Pancreas (tissue), 10 donors: Measurements from ENCODE around the gene EEF1E1. TPM values are rescaled to one million over a fixed set of nuclear protein-coding genes. Genes with fewer than 3 reads are reported as not detected.

Experiments used
- ATAC-seq, 4 donors: fragments of 200-7000 bp; cut with Tn5 transposase; one replicate each; pipeline versions ENCODE4 v1.8.0 to v1.9.1; 2020; ENCODE audit warnings: mild to moderate bottlenecking in 4 of 4, moderate library complexity in 4 of 4
- DNase-seq, 6 donors: peaks; one replicate each; pipeline ENCODE4 v3.0.0-alpha.2; 2020
- FAIRE-seq: peaks from 2 replicates; lab custom pipeline; 2012; peaks lifted over from hg19 to GRCh38; lab: Jason Lieb, UNC
- H3K27ac ChIP-seq, 4 donors: fragments of 200-600 bp; sonication (generic); 1 replicate in 3 of 4; 2 replicates in 1 of 4; pipeline versions ENCODE4 v1.5.0 to v1.8.0; 2020
- H3K27me3 ChIP-seq, 4 donors: fragments of 200-600 bp; one replicate each; pipeline ENCODE4 v1.8.0; 2021
- H3K36me3 ChIP-seq, 3 donors: fragments of 200-600 bp; sonication (generic) in 1 of 3; one replicate each; pipeline versions ENCODE4 v1.5.0 to v1.8.0; 2020 to 2021
- H3K4me1 ChIP-seq, 3 donors: fragments of 200-600 bp; one replicate each; pipeline ENCODE4 v1.8.0; 2021
- H3K4me3 ChIP-seq, 4 donors: fragments of 200-600 bp; sonication (generic) in 2 of 4; one replicate each; pipeline versions ENCODE4 v1.5.0 to v1.8.0; 2020 to 2021
- H3K9me3 ChIP-seq, 4 donors: fragments of 200-600 bp; one replicate each; pipeline ENCODE4 v1.8.0; 2021
- CTCF ChIP-seq, 4 donors: fragments of 200-600 bp; sonication (generic) in 3 of 4; IDR thresholded peaks; one replicate each; pipeline versions ENCODE4 v1.5.0 to v1.8.0; 2021; ENCODE audit warnings: antibody characterized with exemption in 4 of 4
- WGBS, 2 donors: extraction: QIAGEN DNeasy Blood & Tissue Kit; methylation state at CpG; one replicate each; pipeline ENCODE4 v1.1.7; 2013; 5-methylcytosine and 5-hydroxymethylcytosine counted together
- intact Hi-C, 3 donors: fragments of 100-400 bp; cut with DNase I; formaldehyde crosslinking; loops; one replicate each; pipeline versions ENCODE4 v1.11.1 to v1.14.2; 2022
- polyA plus RNA-seq, 2 donors: library from polyadenylated mRNA; stranded (reverse); fragments of 200-250 nt; gene quantifications; one replicate each; pipeline ENCODE4 v1.2.3, GENCODE V29; 2013
- total RNA-seq, 6 donors: library from RNA; stranded (reverse); fragmentation: NEBNext Ultra II Directional in 4 of 6; extraction: Animal tissue kit (Norgen Biotek cat#: 25700) in 4 of 6; gene quantifications; one replicate each; pipeline versions ENCODE4 v1.2.1 to v1.2.4, GENCODE V29; 2021 to 2023
- donor health status: healthy with polysubstance abuse.
- donor health status: DM: no; HTN: no; CAD: no; lungs with moderate emphysema.
- donor health status: DM: no; HTN: no; CAD: no.
- donor health status: control.
- donor health status: control.
- donor health status: Bipolar disorder and iron deficiency.
- donor health status: DM: yes; HTN: yes; CAD: no.
- donor health status: DM: no; HTN: no; CAD: no.
- donor health status: DM: no; HTN: no; CAD: no.
- donor health status: DM: yes; HTN: yes; CAD: no.

Gene EEF1E1
- total and polyA plus RNA-seq, 8 donors: 5.6 to 20.6 (median 13.0) TPM

GRCh38 chr6:8123236-8123635 is 20.9 kb upstream of the EEF1E1 start:
- no peak for ATAC-seq
- no peaks in the 10 kb centered on the region for H3K4me1 ChIP-seq
- H3K27me3 ChIP-seq: no peaks in the 10 kb centered on the region
- intact Hi-C loops: no loop called here
- FAIRE-seq: no peak
- 63% methylated on average over 5 of the region's 5 CpGs for WGBS, 2 donors
- H3K36me3 ChIP-seq: no peaks in the 10 kb centered on the region
- H3K9me3 ChIP-seq: no peaks in the 10 kb centered on the region
- H3K27ac ChIP-seq: no peak overlapping the region
- no peak overlapping the region for H3K4me3 ChIP-seq
- no peak for DNase-seq
- no peak for TF ChIP-seq CTCF (IDR thresholded peaks at IDR 0.05)

GRCh38 chr6:8114956-8115355 is 12.6 kb upstream of the EEF1E1 start:
- no peak overlapping the region for H3K27ac ChIP-seq
- TF ChIP-seq CTCF (IDR thresholded peaks at IDR 0.05): no peak
- FAIRE-seq: no peak
- no peaks in the 10 kb centered on the region for H3K36me3 ChIP-seq
- intact Hi-C loops: no loop called here
- no peaks in the 10 kb centered on the region for H3K4me1 ChIP-seq
- no peak for ATAC-seq
- no peak for DNase-seq
- H3K9me3 ChIP-seq: no peaks in the 10 kb centered on the region
- no peaks in the 10 kb centered on the region for H3K27me3 ChIP-seq
- 58 to 89% methylated on average over 4 of the region's 4 CpGs for WGBS, 2 donors
- no peak overlapping the region for H3K4me3 ChIP-seq

DNA sequence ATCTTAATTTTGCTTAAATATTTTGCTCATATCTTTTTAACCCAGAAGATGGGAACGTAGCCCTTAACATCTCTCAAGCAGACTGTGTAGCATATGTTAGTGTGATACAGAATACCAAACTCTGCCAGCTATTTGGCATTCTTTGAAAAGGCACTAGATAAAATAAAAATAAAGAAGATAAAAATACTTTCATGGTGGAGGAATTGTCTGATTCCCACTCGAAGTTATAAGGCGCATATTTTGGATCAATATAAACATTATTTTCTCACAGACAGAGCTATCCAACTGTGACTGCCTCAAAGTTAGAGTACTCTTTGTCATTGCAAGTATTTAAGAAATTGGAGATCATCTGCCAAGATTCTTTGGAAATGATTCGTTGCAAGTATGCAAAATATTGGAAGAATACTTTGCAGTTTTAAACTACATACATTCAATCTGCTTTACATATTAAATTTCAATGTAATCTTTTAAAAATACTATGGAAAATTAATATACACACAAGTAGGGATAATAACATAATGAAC is 10.8 kb upstream of the EEF1E1 start:
- WGBS, 2 donors: 43 to 64% methylated on average over 4 of the region's 4 CpGs
- no peak for ATAC-seq
- H3K4me1 ChIP-seq: no peaks in the 10 kb centered on the region
- H3K36me3 ChIP-seq: no peaks in the 10 kb centered on the region
- no peak for TF ChIP-seq CTCF (IDR thresholded peaks at IDR 0.05)
- no peak for FAIRE-seq
- H3K27me3 ChIP-seq: no peaks in the 10 kb centered on the region
- H3K4me3 ChIP-seq: no peak overlapping the region
- no peak for DNase-seq
- H3K9me3 ChIP-seq: no peaks in the 10 kb centered on the region
- H3K27ac ChIP-seq: no peak overlapping the region
- intact Hi-C loops: no loop called here

GRCh38 chr6:8110725-8111124 is 8.4 kb upstream of the EEF1E1 start:
- TF ChIP-seq CTCF (IDR thresholded peaks at IDR 0.05): no peak
- 73 to 76% methylated on average over 1 of the region's 1 CpG for WGBS, 2 donors

GRCh38 chr6:8110117-8110721 is 7.9 kb upstream of the EEF1E1 start:
- DNase-seq (no peak), FAIRE-seq (no peak), ATAC-seq (no peak)
- 77 to 78% methylated on average over 4 of the region's 4 CpGs for WGBS, 2 donors
- H3K4me1 ChIP-seq: no peaks in the 10 kb centered on the region
- no peaks in the 10 kb centered on the region for H3K9me3 ChIP-seq
- no peak overlapping the region for H3K4me3 ChIP-seq
- H3K27me3 ChIP-seq: no peaks in the 10 kb centered on the region
- no peak for TF ChIP-seq CTCF (IDR thresholded peaks at IDR 0.05)
- no peak overlapping the region for H3K27ac ChIP-seq
- H3K36me3 ChIP-seq: no peaks in the 10 kb centered on the region
- intact Hi-C loops: no loop called here

More at GRCh38 chr6:8110725-8111124, 8.4 kb upstream of the EEF1E1 start:
- no peak for FAIRE-seq
- Histone ChIP-seq H3K27me3 (no peaks in the 10 kb centered on the region), H3K27ac (no peak overlapping the region), H3K4me1 (no peaks in the 10 kb centered on the region), H3K36me3 (no peaks in the 10 kb centered on the region), H3K9me3 (no peaks in the 10 kb centered on the region), H3K4me3 (no peak overlapping the region)
- intact Hi-C loops: no loop called here
- DNase-seq: no peak
- no peak for ATAC-seq
